Sigmoid colon (tissue), 4 donors: Measurements from ENCODE around the gene SLC26A8.

Experiments used
- CTCF ChIP-seq, 4 experiments: fragments of 450-650 bp in 3 of 4; fragments of 200-600 bp in 1 of 4; IDR thresholded peaks; one replicate each; pipeline ENCODE4 v1.5.1; 2016 to 2019; ENCODE audit warnings: antibody characterized with exemption in 4 of 4, mild to moderate bottlenecking in 3 of 4, moderate library complexity in 2 of 4
- EP300 ChIP-seq, 4 donors: sonication (generic); formaldehyde crosslinking; IDR thresholded peaks; one replicate each; pipeline ENCODE4 v1.6.1; 2017; ENCODE audit warnings: antibody characterized with exemption in 4 of 4
- POLR2A ChIP-seq, 2 donors: fragments of 450-650 bp; IDR thresholded peaks; one replicate each; pipeline ENCODE4 v1.6.1; 2016; ENCODE audit warnings: antibody characterized with exemption in 2 of 2, mild to moderate bottlenecking in 2 of 2, moderate library complexity in 2 of 2

GRCh38 chr6:35906499-35906846, 118.0 kb downstream of the SLC26A8 start:
- TF ChIP-seq CTCF (IDR thresholded peaks at IDR 0.05): no peak
- TF ChIP-seq EP300 (IDR thresholded peaks at IDR 0.05): no peak
- no peak for TF ChIP-seq POLR2A (IDR thresholded peaks at IDR 0.05)
